ENCODE measurements around the gene POFUT2.
"Not testable (repeated sequence)": the region's sequence is repeated elsewhere in the genome, so short reads cannot be mapped to it uniquely, and the experiment has no call there.

The POFUT2 gene

GRCh38 chr21:45310459-45310858 lies 22.8 kb upstream of the POFUT2 start:
- no peak for DNase-seq (ENCODE audit: low read depth)

GRCh38 chr21:45309987-45310381 lies 22.3 kb upstream of the POFUT2 start:
- DNase-seq (ENCODE audit: low read depth) = no peak

GRCh38 chr21:45309069-45309986 lies 21.6 kb upstream of the POFUT2 start:
- no peak for DNase-seq (ENCODE audit: low read depth)

- DNase-seq (ENCODE audit: low read depth) = no peak
These were observed 20.7 kb upstream of the POFUT2 start for GRCh38 chr21:45308194-45309068.

- not testable (repeated sequence) for DNase-seq (ENCODE audit: low read depth)
These were observed 20.0 kb upstream of the POFUT2 start for GRCh38 chr21:45307597-45308158.

GRCh38 chr21:45306832-45307571 lies 19.3 kb upstream of the POFUT2 start:
- no peak for DNase-seq (ENCODE audit: low read depth)

- DNase-seq (ENCODE audit: low read depth) = no peak
These were observed 18.7 kb upstream of the POFUT2 start for GRCh38 chr21:45306453-45306831.

- DNase-seq (ENCODE audit: low read depth) = no peak
These were observed 18.1 kb upstream of the POFUT2 start for GRCh38 chr21:45305836-45306235.

- no peak for DNase-seq (ENCODE audit: low read depth)
These were observed 17.2 kb upstream of the POFUT2 start for GRCh38 chr21:45304945-45305344.

GRCh38 chr21:45304476-45304830 lies 16.8 kb upstream of the POFUT2 start:
- no peak for DNase-seq (ENCODE audit: low read depth)

- DNase-seq (ENCODE audit: low read depth) = no peak
These were observed 16.2 kb upstream of the POFUT2 start for GRCh38 chr21:45303751-45304475.

GRCh38 chr21:45303091-45303615 lies 15.5 kb upstream of the POFUT2 start:
- no peak for DNase-seq (ENCODE audit: low read depth)

- peak; percentile 28 for DNase-seq (ENCODE audit: low read depth)
These were observed 14.7 kb upstream of the POFUT2 start for GRCh38 chr21:45302082-45303061.

- DNase-seq (ENCODE audit: low read depth) = no peak
These were observed 13.9 kb upstream of the POFUT2 start for GRCh38 chr21:45301521-45302081.

- no peak for DNase-seq (ENCODE audit: low read depth)
These were observed 13.3 kb upstream of the POFUT2 start for GRCh38 chr21:45300786-45301520.

- DNase-seq (ENCODE audit: low read depth) = no peak
These were observed 12.4 kb upstream of the POFUT2 start for GRCh38 chr21:45299864-45300785.

GRCh38 chr21:45299026-45299863 lies 11.6 kb upstream of the POFUT2 start:
- DNase-seq (ENCODE audit: low read depth) = no peak

Data from activated T-helper 9 cell treated with anti-CD3 and anti-CD28 coated beads, Interleukin-2, amount 50 U/mL, for 16 hours (primary cell).